ENCODE results near the gene PSEN2. TPM values are rescaled to one million over a fixed set of nuclear protein-coding genes. Genes with fewer than 3 reads are reported as not detected.

Gene PSEN2
- total RNA-seq, 4 donors from 2014 or later: 14.9 to 28.5 (median 20.2) TPM

GRCh38 chr1:226903819-226904716 is 33.7 kb downstream of the PSEN2 start:
- no peak for TF ChIP-seq POLR2A (IDR thresholded peaks at IDR 0.05)
- no peak for TF ChIP-seq CTCF (IDR thresholded peaks at IDR 0.05)
- TF ChIP-seq POLR2AphosphoS5 (IDR thresholded peaks at IDR 0.05): no peak
- no peak for TF ChIP-seq EP300 (IDR thresholded peaks at IDR 0.05)
- WGBS: 52% methylated on average over 12 of the region's 12 CpGs
- Histone ChIP-seq H3K27ac (no peak overlapping the region), H3K27me3 (no peaks in the 10 kb centered on the region), H3K4me3 (no peak overlapping the region), H3K9me3 (no peaks in the 10 kb centered on the region), H3K36me3 (peaks cover 18% of the 10 kb centered on the region), H3K4me1 (no peaks in the 10 kb centered on the region)
- no peak for DNase-seq (ENCODE audit: low spot score in 2 of 2)

- H3K9me3 ChIP-seq: no peaks in the 10 kb centered on the region
- 76% methylated on average over 3 of the region's 3 CpGs for WGBS
- H3K27ac ChIP-seq: no peak overlapping the region
- H3K4me3 ChIP-seq: no peak overlapping the region
- TF ChIP-seq EP300 (IDR thresholded peaks at IDR 0.05) (no peak), CTCF (IDR thresholded peaks at IDR 0.05) (no peak), POLR2A (IDR thresholded peaks at IDR 0.05) (no peak)
- no peaks in the 10 kb centered on the region for H3K27me3 ChIP-seq
- peaks cover 12% of the 10 kb centered on the region for H3K36me3 ChIP-seq
- H3K4me1 ChIP-seq: no peaks in the 10 kb centered on the region
- no peak for DNase-seq (ENCODE audit: low spot score in 2 of 2)
Measured at GRCh38 chr1:226904772-226905171, 34.4 kb downstream of the PSEN2 start.

GRCh38 chr1:226908419-226908818 is 38.0 kb downstream of the PSEN2 start:
- TF ChIP-seq EP300 (IDR thresholded peaks at IDR 0.05): no peak
- no peak for TF ChIP-seq POLR2A (IDR thresholded peaks at IDR 0.05)
- TF ChIP-seq CTCF (IDR thresholded peaks at IDR 0.05): no peak
- TF ChIP-seq POLR2AphosphoS5 (IDR thresholded peaks at IDR 0.05): no peak

GRCh38 chr1:226908913-226909312 is 38.5 kb downstream of the PSEN2 start:
- Histone ChIP-seq H3K27ac (no peak overlapping the region), H3K27me3 (no peaks in the 10 kb centered on the region), H3K4me3 (no peak overlapping the region), H3K36me3 (peaks cover 4% of the 10 kb centered on the region), H3K9me3 (no peaks in the 10 kb centered on the region), H3K4me1 (no peaks in the 10 kb centered on the region)
- no peak for DNase-seq (ENCODE audit: low spot score in 2 of 2)
- TF ChIP-seq POLR2A (IDR thresholded peaks at IDR 0.05): no peak
- TF ChIP-seq POLR2AphosphoS5 (IDR thresholded peaks at IDR 0.05): no peak
- WGBS: 100% methylated on average over 1 of the region's 1 CpG

More at GRCh38 chr1:226908419-226908818, 38.0 kb downstream of the PSEN2 start:
- Histone ChIP-seq H3K9me3 (no peaks in the 10 kb centered on the region), H3K27me3 (no peaks in the 10 kb centered on the region), H3K27ac (no peak overlapping the region), H3K4me1 (no peaks in the 10 kb centered on the region), H3K36me3 (peaks cover 4% of the 10 kb centered on the region), H3K4me3 (no peak overlapping the region)
- no peak for DNase-seq (ENCODE audit: low spot score in 2 of 2)
- 92% methylated on average over 10 of the region's 10 CpGs for WGBS

- TF ChIP-seq POLR2A (IDR thresholded peaks at IDR 0.05): no peak
- TF ChIP-seq EP300 (IDR thresholded peaks at IDR 0.05): no peak
- no peak for TF ChIP-seq CTCF (IDR thresholded peaks at IDR 0.05)
- no peak for TF ChIP-seq POLR2AphosphoS5 (IDR thresholded peaks at IDR 0.05)
- no peaks in the 10 kb centered on the region for H3K27me3 ChIP-seq
- H3K36me3 ChIP-seq: peaks cover 4% of the 10 kb centered on the region
- no peaks in the 10 kb centered on the region for H3K4me1 ChIP-seq
- H3K9me3 ChIP-seq: no peaks in the 10 kb centered on the region
- DNase-seq (ENCODE audit: low spot score in 2 of 2): no peak
- 50% methylated on average over 13 of the region's 13 CpGs for WGBS
- no peak overlapping the region for H3K4me3 ChIP-seq
- no peak overlapping the region for H3K27ac ChIP-seq
Measured at GRCh38 chr1:226912587-226913176, 42.3 kb downstream of the PSEN2 start.

All from suprapubic skin (tissue), 4 donors.